NCI-H2107 treated with DMSO at 0.1 percent for 48 hours (cell line): ENCODE measurements around the gene CD1C.
"Not testable (repeated sequence)": the region's sequence is repeated elsewhere in the genome, so short reads cannot be mapped to it uniquely, and the experiment has no call there.

Source experiments
- DNase-seq: peaks from one replicate; lab custom pipeline; 2025; ENCODE audit not compliant: unreplicated experiment; lab: John Stamatoyannopoulos, UW

CD1C gene

GRCh38 chr1:158328426-158328825, 38.7 kb downstream of the CD1C start:
- no peak for DNase-seq

GRCh38 chr1:158329300-158329699, 39.6 kb downstream of the CD1C start:
- no peak for DNase-seq

- DNase-seq, result no peak
These were observed 40.0 kb downstream of the CD1C start for GRCh38 chr1:158329733-158330132.

DNA sequence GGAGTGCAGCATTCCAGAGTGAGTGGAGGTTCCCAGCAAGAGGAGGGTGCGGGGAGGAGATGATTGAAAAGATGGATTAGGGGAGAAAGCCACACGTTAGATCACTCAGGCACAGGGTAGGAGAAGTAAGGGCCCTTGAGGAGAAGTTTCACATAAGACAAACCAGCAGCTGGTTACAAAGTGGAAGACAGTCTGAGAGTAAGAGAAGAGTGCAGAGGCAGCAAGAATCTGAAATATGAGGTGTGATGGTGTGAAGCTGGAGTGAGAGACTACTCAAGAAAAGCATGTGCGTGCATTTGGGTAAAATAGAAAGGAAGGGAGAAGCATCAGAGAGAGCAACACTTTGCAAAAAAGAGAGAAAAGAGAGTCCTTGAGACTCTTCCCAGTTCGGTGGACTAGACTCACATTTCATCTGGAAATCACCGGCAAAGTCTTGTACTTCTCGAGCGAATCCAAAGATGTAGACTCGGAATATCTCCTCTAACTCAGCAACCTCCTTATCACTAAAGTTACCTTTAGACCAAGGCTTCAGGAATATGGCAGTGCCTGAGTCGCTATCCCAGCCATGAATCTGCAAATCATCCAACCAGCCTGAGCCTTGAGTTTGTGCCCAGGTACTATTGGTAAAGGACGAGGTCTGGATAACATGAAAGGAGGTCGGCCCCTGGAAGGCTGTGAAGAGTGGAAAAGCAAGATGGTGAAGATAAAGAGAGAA, 40.8 kb downstream of the CD1C start:
- no peak for DNase-seq

DNA sequence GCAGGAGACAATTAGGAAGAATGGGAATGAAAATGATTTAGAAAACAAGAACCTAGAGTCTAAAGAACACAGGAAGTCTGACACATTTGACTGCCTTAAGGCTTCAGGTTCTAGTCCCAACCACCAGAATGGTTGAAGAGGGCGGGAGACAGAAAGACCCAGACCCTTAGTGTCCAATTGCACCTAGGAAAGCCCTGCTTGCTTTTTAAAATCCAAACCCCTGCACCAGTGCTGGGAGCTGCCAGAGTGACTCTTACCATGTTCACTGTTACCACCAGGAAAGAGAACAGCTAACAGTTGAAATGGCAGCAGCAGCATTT, 41.3 kb downstream of the CD1C start:
- no peak for DNase-seq

GRCh38 chr1:158331481-158332150, 41.9 kb downstream of the CD1C start, which contains the start of gene CD1B:
TSS of gene CD1B (minus strand) at chr1:158331531. CDS start at chr1:158331423, 108 bp downstream.
- no peak for DNase-seq

- no peak for DNase-seq
These were observed 43.9 kb downstream of the CD1C start for GRCh38 chr1:158333405-158334155.

DNA sequence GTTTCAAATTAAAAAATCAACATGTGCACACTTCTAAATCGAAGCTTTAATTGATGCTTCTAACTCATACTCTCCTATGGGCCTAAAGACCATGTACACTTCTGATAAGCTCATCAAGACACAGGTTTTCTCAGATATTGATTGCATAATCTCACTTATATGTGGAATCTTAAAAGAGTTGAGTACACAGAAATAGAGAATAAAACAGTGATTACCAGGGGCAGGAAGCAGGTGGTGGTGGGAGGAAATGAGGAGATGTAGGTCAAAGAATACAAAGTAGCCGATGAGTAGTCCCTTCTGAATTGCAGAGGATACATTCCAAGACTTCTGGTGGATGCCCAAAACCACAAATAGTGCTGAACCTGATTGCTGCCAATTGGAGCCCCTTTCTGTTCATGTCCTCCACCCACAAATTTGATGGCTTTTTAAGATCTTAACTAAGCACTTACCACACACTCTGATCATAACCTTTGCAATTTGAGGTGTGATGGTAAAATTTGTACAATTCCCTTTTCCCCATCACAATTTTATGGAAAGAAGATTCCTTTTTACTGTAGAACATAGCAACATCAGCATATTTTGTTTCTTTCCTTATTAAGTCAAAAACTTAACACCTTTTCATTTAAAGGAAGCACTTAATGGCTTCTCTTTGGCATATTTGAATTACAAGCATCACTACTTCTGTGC, 44.9 kb downstream of the CD1C start:
- DNase-seq, result no peak

DNA sequence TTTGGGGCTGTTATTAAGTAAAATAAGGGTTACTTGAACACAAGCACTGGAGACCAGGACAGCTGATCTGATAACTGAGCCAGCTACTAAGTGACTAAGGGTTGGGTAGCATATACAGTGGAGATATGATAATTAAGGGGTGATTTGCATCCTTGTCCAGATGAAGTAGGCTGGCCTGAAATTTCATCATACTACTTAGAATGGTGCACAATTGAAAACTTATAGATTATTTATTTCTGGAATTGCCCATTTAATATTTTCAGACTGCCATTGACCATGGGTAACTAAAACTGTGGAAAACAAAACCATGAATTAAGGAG, 45.5 kb downstream of the CD1C start:
- DNase-seq, result no peak

DNA sequence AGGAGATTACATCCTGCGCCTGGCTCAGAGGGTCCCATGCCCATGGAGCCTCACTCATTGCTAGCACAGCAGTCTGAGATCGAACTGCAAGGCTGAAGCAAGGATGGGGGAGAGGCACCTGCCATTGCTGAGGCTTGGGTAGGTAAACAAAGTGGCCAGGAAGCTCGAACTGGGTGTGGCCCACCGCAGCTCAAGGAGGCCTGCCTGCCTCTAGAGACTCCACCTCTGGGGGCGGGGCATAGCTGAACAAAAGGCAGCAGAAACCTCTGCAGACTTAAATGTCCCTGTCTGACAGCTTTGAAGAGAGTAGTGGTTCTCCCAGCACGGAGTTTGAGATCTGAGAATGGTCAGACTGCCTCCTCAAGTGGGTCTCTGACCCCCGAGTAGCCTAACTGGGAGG, 46.7 kb downstream of the CD1C start:
- not testable (repeated sequence) for DNase-seq
